GM18507 (cell line): ENCODE data around the gene PRDM16.
"Not testable (repeated sequence)": the region's sequence is repeated elsewhere in the genome, so short reads cannot be mapped to it uniquely, and the experiment has no call there.

Experiments
- DNase-seq: peaks from one replicate; pipeline ENCODE4 v3.0.0; 2011; ENCODE audit warnings: low read depth; ENCODE audit not compliant: insufficient read length; ENCODE audit errors: extremely low spot score
- FAIRE-seq: peaks from 2 replicates; lab custom pipeline; 2011; peaks lifted over from hg19 to GRCh38; lab: Jason Lieb, UNC

Gene PRDM16

DNA sequence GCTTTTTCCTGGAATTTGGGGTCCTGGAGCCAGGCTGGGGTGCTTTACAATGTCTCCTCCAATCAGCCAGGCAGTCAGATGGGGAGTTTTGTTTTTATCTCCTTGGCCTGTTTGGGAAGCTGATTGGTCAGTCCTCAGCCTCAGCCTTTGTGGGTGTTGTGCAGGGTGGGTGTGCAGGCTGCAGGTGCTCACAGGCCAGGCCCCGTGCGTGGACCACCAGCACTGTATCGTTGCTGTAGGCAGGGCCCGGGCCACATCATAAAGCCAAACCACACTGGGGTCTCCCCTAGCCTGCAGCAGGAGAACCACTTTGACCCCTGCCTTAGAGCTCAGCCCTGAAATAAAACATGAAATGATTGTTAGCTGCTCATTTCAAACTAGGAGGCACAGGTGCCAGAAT lies 8.6 kb downstream of the PRDM16 start:
- no peak for FAIRE-seq
- DNase-seq = no peak

DNA sequence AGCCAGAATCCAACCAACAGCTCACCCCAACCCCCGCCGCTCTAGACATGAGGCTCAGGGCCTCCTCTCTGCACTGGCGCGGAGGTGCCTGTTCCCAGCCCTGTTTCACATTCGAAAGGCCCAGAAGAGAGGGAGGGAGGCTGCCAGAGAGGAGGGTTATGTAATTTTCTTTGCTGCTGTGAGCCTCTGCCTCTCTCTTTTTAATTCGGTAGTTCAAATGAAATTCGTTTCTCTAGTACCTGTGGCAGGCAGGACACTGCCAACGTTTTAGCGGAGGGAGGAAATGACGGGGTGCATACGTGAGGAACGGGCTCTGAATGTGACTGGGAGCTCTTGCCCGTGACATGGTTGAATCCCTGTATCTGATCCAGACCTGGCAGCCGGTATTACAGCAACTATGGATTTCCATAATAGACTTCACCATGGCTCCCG lies 9.4 kb downstream of the PRDM16 start:
- FAIRE-seq (no peak), DNase-seq (no peak)

DNA sequence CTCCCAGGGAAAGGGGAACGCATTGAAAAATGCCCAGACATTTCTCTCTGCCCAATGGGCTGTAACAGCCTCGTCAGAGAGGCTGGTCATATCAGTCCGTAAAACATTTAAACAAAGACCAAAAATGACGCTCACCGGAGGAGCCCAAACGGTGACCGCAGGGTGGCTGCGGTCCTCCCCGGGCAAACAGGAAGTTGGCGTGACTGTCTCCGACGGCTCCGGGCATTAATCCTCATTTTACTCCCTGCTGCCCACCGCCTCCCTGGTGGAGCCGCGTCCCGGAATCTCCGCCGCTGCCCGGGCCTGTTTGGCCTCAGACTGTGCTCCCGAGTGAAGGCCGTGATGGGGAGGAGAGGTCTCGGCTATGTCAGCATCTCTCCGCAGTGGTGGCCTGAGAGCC lies 9.9 kb downstream of the PRDM16 start:
- no peak for DNase-seq
- FAIRE-seq = no peak

DNA sequence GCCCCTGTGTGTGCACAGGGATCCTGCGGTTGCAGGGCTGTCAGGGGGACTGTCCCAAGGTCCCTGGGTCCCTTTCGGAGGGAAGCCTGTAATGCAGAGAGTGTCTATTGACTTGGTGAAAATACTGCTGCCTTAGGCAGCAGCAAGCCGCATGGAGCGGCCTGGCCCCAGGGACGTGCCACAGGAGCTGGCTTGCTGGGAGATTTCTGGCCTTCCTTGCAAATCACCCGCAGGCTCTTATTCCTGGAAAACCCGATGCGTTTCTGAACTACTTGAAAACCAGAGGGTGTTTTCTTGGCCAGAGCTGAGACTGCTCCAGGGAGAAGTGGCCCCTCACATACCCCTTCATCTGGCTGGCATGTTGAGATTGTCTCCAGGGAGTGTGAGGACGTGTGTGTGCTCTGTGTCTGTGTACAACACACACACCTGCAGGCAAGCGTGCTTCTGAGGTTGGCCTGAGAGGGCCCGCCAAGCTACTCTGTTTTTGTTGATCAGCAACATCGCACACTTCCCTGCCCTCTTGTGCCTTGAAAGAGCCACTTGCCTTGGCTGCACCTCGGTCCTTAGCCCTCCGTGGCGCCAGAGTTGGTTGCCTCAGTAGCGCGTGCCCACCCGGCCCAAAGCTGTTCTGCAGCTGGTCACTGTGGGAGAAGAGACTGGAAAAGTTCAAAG lies 10.5 kb downstream of the PRDM16 start:
- no peak for FAIRE-seq
- no peak for DNase-seq

DNA sequence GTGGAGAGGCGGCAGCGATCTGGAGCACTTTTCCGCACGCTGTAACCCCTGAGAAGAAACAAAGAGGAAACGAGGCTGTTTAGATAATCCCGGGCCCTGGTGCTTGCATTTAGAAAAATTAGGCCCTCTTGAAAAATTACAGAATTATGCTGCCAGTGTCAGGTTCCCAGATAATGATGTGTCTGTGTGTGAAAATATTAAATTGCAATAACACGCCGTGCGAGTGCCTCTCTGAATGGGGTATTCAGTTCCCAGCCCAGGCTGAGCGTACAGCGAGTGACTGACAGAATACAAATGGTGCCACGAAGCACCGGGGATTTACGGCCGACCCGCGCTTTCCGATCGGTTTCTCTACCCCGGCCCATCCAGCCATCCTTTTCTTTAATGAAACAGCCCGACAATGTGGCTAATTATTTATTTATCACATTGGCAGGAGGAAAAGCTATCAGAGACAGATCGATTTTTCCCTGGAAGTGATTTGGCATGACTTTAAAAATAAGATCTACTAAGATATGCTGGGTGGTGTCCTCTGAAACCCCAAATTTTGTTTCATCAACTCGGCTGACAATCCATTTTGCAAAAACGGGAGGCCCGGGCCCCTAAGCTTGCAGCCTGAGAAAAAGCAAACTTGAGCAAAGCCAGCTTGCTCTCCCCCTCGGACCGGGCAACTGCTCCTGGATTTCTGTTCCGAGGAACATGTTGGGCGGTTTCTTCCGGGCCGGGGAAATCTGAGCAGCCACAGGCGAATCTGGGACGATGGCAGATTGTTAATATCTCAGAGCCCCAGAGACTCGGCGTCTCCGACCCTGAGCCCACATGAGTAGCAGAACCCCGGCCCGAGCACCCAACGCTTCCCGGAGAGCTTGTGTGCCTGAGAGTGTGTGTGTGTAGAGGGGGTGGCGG lies 11.3 kb downstream of the PRDM16 start:
- no peak for DNase-seq
- FAIRE-seq = no peak

DNA sequence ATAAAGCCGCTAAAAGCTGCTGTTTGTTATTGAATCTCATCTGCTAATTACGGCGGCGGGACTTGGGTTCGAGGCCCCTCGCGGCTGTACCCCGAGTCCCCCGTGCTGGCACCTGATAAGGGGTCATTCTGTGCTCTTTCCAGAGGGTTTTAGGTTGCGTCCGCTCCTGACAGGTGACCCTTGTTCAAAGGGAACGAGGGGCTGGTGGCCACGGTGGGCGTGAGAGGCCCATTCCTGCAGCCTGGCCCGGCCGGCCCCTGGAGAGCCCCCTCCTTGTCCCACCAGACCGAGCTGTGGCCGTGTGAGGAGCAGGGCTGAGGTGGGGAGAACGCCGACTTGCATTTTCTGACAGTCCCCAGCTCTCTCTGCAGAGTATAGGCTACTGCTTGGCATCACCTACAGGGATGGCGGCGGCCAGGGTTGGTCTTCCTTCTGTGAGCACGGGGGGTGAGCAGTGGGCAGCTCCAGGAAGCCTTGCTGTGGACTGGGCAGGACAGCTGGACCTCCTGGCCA lies 12.2 kb downstream of the PRDM16 start:
- no peak for DNase-seq

DNA sequence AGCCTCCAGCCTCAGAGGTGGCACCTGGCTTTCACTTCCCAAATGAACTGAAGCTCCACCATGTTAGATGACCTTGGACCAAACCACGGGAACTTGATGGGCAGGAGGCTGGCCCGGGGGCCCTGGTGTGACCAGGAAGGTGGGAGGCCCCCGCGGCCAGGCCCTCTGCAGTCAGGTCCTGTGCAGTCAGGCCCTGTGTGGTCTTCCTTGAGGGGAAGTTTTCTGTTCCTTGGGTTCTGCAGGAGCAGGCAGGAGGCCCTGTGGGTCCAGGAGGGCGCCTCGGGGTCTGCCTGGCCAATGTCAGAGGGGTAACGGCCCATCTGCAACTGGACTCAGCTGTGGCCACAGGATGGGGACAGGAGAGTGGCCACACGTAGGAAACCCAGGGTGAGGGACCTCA lies 13.0 kb downstream of the PRDM16 start:
- DNase-seq = no peak
- no peak for FAIRE-seq

More for the DNA sequence above, 12.2 kb downstream of the PRDM16 start:
- no peak for FAIRE-seq

DNA sequence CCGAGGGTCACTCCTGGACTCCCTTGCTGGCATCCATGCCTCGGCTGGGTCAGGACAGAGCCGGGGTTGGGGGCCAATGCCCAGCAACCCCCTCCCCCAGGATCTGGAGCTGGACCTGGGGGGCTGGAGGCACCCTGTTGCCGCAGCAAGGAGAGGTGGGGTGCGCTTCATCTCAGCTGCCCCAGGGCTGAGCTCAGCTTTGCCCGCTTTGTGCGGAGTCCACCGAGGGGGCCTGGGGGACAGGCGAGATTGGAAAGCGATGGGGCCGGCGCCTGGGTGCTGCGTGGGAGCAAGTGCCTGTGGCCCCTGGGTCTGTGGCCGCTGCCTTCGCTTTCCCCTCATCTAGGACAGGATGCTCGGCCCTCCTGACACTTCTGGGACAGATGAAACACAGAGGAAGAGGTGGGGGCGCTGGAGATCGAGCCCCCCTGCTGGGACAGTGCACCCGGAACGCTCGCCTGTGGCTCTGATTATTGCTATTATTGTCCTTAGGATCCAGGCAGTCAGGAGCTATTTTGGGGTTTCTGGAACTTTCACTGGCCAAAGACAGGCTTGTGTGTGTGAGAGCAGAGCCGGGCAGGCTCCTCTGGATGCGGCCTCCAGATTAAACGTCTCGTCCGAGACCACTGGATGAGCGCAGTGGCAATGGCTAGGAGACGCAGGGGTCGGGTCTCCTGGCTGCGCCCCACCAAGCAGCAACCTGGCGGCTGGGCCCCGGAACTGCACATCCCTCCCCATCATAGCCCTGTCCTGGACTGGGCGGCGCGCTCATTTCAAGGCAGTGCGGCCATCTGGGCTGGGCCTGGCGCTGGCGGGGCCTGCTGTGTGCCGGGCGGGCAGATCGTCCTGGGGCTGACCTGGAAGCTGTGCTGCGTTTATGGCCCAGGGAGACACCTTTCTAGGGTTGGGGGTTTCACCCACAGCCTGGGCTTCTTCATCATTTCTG lies 13.8 kb downstream of the PRDM16 start:
- no peak for FAIRE-seq

DNA sequence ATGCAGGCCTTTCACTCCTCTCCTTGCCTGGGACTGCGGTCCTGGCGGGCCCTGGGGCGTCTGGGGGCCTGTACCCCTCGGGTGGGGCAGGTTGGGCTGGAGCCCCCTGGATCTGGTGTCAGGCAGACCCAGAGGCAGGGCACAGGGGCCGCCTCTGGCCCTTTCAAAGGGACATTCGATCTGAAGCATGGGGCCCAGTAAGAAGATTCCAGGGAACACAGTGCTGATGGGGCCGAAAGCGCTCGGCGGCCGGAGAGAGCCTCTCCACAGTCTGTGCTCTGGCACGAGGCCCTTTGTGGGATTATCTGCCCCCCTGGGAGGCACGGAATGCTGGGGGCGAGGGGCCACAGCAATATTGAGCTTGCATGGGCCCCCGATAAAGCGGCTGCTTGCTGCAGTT lies 15.2 kb downstream of the PRDM16 start:
- no peak for DNase-seq
- no peak for FAIRE-seq

More for the DNA sequence above, 13.8 kb downstream of the PRDM16 start:
- no peak for DNase-seq

DNA sequence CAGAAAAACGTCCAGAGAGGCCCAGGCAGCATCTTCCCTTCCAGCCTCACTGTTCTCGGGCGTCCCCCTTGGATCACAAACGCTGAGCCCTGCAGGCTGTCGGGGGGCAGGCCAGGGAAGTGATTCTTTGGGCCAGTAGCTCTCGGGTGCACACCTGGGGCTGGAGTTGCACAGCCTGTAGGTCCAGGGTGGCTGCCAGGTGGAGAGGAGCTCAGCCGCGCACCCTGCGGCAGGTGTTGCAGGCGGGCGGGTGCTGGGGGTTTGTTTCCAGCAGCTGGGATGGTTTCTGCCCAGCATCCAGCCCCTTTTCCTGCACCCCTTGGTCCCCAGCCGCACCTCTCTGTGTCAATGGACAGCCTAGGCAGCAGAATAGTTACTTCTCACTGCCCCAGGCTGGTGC lies 15.7 kb downstream of the PRDM16 start:
- FAIRE-seq (no peak), DNase-seq (no peak)

DNA sequence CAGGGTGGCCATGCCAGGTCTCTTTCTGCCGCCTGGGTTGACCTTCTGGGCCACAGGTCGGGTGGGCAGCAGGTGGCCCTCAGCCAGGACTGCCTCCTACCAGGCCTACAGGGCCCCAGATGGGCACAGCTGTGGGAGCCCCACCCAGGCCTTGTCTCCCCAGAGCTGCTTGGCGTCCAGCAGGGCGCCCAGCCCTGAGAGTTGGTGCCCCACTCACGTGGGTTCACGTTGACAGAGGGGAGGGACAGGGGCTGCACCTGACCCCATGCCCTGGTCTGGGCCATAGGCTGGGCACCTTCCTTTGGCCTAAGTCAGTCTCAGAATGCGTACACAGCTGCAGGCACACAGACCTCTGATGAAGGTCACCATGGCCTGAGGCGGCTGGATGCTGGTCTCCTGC lies 16.7 kb downstream of the PRDM16 start:
- DNase-seq (no peak), FAIRE-seq (no peak)

DNA sequence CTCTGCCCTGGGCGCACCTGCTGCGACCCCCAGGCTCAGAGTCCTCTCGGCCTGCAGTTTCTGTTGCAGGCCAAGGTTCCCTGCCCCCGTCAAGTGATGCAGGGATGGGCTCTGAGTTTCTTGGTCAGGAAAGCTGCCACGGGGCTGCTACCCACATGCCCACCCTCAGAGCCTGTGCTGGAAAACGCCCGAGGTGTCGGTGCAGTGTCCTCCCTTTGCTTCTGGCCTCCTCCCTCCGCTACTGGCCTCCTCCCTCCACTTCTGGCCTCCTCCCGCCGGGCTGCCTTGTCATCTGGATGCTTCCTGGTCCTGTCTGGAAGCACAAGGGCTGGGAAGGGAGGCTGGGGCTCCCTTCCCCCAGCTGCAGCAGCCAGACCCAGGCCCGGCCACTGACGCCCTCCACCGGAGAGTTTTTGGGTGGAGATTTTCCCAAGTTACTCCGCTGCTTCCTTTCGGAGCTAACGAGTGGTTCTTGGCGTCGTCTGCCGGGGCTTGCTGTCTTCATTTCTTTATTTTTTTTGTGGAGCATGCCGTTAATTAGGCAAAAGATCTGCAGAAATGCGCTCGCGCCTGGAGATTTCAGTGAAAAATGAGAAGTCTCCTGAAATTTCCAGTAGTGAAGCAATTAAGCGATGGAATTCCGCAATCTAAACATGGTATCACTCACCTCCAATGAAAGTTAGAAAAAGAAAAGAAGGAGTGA lies 17.4 kb downstream of the PRDM16 start:
- no peak for DNase-seq
- no peak for FAIRE-seq

DNA sequence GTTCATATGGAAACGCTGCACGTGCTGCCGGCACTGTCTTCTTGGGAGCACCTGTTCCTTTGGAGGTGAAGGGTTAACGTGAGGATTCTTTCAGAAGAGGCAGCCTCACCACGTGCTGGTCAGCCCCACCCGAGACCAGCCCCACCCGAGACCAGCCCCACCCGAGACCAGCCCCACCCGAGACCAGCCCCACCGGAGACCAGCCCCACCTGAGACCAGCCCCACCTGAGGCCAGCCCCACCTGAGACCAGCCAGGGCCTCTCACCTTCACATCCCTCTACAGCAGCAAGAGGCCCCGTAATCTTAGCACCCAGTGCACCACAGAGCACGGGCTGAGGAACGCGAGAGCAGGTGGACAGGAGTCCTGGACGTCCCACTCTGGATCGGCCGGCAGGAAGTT lies 18.0 kb downstream of the PRDM16 start:
- no peak for DNase-seq
- FAIRE-seq = no peak

DNA sequence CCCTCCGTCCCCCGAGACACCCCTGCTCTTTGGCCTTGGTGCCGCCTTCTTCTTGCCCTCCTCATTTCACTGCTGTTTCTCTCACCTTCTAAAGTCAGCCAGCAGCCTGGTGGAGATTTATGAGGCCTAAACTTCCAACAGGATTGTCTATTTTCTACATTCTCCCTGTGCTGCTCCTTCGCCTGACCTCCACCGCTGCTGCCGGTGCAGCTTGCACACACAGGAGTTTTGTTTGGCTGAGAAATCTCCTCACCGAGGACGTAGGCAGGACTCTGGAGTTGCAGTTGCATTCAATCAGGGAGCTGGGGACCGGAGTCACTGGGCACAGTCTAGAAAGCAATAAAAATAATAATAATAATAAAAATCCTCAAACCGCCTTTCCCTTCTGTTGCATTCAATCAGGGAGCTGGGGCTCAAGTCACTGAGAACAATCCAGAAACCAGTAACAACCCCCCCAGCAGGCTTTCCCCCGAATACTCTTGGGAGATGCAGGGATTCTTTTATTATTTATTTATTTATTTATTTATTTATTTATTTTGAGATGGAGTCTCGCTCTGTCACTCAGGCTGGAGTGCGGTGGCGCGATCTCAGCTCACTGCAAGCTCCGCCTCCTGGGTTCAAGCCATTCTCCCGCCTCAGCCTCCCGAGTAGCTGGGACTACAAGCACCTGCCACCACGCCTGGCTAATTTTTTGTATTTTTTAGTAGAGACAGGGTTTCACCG lies 19.1 kb downstream of the PRDM16 start:
- DNase-seq, FAIRE-seq: not testable (repeated sequence)

DNA sequence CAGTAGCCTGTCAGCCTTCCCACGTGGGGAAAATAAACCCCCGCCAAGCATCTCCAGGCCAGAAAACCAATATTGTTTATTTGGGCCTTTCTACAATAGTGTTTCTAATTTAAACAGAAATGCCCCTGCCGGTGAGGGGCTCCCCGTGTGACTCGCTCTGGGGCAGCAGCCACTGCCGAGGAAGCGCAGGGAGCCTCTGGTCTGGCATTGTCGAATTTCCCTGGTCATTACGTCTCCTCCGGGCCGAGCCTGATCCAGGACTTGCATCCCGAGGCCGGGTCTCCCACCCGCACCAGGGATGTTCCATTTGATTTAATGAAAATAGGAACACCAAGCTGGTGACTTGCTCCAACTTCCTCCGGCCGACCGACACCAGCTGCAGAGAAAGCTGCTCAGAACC lies 20.5 kb downstream of the PRDM16 start:
- DNase-seq = no peak
- FAIRE-seq = no peak

DNA sequence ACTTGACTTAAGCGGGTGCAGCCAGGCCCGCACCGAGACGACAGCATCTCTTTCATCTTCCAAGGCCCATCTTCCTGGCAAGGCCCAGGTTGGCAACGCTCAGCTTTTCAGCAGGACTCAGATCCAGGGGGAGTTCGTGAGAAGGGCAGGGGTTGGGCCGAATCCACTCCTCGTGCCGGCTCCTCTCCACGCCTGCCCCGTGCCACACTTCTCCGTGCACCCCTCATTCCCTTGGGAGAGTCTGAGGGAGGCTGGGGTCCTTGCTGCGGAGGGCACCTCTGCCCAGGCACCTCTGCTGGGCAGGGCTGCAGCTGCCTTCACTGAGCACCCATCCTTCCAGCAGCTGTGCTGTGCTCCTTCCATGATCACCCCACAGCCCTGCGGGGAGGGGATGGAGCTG lies 22.3 kb downstream of the PRDM16 start:
- DNase-seq (no peak), FAIRE-seq (no peak)

DNA sequence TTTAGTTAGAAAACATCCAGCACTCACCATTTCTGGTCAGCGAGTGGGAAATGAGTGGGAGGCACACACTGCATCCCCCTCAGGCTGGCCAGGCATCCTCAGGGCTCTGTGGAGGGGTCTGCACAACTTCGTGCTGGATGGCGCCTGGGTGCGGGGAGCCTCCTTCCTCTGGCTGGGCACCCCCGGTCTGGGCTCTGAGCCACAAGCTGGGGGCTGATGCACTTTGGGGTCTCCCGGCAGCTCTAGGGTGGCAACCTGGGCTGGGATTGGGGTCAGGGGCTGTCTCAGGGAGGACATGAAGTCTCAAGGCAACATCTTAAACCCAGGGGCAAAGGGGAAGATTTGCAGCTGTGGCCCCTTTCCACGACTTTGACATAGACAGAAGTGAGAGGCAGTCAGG lies 23.5 kb downstream of the PRDM16 start:
- FAIRE-seq (no peak), DNase-seq (no peak)

DNA sequence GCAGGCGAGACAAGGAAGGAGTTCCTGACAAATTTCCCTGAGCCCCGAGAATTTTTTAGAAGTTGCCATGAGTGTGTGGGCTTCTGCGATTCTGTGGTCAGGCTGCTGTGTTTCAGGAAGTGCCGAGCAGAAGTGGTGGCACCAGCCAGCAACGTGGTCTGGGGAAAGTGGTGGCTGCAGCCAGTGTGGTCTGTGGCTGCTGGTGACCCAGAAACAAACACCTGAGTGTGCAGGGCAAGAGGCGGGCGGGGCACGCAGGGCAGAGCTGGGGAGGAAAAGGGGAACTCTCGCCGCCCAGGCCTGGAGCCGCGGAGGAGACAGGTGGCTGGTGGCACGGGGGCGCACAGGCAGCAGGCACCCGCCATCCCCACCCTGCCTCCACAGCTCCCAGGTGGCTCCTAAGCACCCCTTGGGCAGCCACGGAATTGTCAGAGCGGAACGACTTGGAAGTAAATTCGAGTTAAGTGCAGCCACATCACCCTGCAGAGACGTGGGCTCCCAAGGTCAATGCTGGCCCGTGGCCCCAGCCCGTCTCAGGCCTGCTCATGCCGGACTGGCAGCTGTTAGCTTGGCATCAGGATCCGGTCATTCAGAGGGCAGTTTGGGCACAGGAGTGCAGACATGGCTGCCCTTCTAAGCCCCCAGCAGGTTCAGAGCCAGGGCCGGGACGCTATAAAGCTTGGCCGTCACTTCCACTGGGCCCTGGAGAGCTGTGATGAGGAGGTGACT lies 25.1 kb downstream of the PRDM16 start:
- no peak for FAIRE-seq
- DNase-seq = no peak
